Spleen (tissue), 7 donors: Measurements from ENCODE around the gene PCDHB14.
"Not testable (repeated sequence)": the region's sequence is repeated elsewhere in the genome, so short reads cannot be mapped to it uniquely, and the experiment has no call there.

ENCODE experiments used
- POLR2A ChIP-seq, 3 donors: fragments of 450-650 bp; IDR thresholded peaks; one replicate each; pipeline ENCODE4 v1.5.1; 2017; ENCODE audit warnings: antibody characterized with exemption in 3 of 3, mild to moderate bottlenecking in 1 of 3
- POLR2AphosphoS5 ChIP-seq, 3 donors: sonication (generic); formaldehyde crosslinking; IDR thresholded peaks; one replicate each; pipeline ENCODE4 v1.5.1; 2017; ENCODE audit warnings: antibody characterized with exemption in 3 of 3
- TF ChIP-seq, protein P1 (sequence below), 11 experiments: fragments of 200-600 bp in 7 of 11; fragments of 450-650 bp in 4 of 11; sonication (generic) in 4 of 11; IDR thresholded peaks in 8 of 11; conservative IDR thresholded peaks in 3 of 11; 1 replicate in 7 of 11; 2 replicates in 4 of 11; pipeline versions ENCODE4 v1.4.0 to v1.8.0; 2016 to 2021; ENCODE audit warnings: antibody characterized with exemption in 11 of 11, inconsistent platforms in 4 of 11, mild to moderate bottlenecking in 1 of 11
- donor health status: DM: no; HTN: no; CAD: no; lungs with moderate emphysema.
- donor health status: DM: no; HTN: no; CAD: no.
- donor health status: DM: no; HTN: no; CAD: no.

DNA sequence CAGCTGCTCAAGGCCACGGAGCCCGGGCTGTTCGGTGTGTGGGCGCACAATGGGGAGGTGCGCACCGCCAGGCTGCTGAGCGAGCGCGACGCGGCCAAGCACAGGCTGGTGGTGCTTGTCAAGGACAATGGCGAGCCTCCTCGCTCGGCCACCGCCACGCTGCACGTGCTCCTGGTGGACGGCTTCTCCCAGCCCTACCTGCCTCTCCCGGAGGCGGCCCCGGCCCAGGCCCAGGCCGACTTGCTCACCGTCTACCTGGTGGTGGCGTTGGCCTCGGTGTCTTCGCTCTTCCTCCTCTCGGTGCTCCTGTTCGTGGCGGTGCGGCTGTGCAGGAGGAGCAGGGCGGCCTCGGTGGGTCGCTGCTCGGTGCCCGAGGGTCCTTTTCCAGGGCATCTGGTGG, 34.0 kb upstream of the PCDHB14 start:
- TF ChIP-seq, protein P1, sequence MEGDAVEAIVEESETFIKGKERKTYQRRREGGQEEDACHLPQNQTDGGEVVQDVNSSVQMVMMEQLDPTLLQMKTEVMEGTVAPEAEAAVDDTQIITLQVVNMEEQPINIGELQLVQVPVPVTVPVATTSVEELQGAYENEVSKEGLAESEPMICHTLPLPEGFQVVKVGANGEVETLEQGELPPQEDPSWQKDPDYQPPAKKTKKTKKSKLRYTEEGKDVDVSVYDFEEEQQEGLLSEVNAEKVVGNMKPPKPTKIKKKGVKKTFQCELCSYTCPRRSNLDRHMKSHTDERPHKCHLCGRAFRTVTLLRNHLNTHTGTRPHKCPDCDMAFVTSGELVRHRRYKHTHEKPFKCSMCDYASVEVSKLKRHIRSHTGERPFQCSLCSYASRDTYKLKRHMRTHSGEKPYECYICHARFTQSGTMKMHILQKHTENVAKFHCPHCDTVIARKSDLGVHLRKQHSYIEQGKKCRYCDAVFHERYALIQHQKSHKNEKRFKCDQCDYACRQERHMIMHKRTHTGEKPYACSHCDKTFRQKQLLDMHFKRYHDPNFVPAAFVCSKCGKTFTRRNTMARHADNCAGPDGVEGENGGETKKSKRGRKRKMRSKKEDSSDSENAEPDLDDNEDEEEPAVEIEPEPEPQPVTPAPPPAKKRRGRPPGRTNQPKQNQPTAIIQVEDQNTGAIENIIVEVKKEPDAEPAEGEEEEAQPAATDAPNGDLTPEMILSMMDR (IDR thresholded peaks at IDR 0.05 in 8 of 11, conservative IDR thresholded peaks at IDR 0.05 in 3 of 11) = not testable (repeated sequence)
- TF ChIP-seq POLR2AphosphoS5, POLR2A (IDR thresholded peaks at IDR 0.05): not testable (repeated sequence)
